NCI-H2107 (cell line): Measurements from ENCODE around the gene NOX5.

Experiments
- DNase-seq: peaks from one replicate; lab custom pipeline; 2025; lab: John Stamatoyannopoulos, UW

NOX5 gene

DNA sequence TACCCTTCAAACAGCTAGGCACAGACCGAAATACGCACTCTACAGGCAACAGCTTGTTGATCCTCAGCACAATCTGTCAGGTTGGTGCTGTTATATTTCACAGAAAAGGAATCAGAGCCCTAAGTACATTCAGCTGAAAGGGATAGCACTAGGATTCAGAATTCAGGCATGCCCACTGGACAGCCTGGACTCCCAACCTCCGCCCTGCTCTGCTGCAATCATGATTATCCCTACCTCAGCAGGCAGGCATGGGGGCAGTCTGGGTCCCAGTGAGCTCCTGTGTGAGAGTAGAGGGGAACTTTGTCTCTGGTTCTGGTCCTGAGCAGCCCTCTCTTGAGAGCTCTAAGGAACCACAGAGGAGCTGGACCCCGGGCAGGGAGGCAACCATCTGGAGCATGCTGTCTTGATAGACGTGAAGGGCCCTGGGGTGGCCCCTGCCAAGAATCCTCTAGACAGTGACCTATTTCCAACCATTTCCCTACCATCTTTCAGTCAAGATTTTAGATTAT lies 23.4 kb upstream of the NOX5 start:
- DNase-seq = no peak

- DNase-seq = no peak
Measured at GRCh38 chr15:68991723-68992122, 22.8 kb upstream of the NOX5 start.

DNA sequence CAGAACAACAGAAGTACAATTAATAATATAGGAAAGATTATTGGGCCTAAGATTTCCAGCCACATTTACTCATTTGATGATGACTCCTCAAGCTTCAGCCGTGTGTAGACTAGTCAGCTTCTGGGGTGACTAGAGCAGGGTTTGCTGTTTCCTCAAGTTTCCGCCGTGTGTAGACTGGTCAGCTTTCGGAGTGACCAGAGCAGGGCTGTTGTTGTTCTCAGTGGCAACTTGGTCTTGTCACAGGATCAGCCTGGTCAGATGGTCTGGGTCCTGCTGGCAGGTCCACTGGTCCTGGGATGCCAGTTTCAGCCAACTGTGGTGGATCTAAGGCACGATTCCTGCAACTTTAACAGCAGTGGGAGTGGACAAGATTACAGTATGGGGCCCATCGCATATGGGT lies 21.8 kb upstream of the NOX5 start:
- no peak for DNase-seq

DNA sequence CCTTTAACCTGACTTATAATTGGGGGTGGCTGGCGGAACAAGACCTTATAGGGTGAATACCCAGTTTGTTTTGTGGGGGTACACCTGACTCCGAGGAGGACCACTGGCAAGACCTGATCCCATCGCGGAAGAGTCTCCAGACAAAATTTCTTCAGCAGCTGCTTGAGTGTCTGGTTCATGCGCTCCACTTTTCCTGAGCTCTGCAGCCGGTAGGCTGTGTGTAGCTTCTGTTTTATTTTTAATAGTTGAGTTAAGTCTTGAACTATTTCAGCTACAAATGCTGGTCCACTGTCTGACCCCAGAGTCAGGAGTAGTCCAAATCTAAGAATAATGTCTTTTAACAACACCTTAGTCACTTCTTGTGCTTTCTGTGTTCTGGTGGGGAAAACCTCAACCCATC lies 21.2 kb upstream of the NOX5 start:
- no peak for DNase-seq

- DNase-seq = no peak
Measured at GRCh38 chr15:68994149-68994548, 20.3 kb upstream of the NOX5 start.

DNA sequence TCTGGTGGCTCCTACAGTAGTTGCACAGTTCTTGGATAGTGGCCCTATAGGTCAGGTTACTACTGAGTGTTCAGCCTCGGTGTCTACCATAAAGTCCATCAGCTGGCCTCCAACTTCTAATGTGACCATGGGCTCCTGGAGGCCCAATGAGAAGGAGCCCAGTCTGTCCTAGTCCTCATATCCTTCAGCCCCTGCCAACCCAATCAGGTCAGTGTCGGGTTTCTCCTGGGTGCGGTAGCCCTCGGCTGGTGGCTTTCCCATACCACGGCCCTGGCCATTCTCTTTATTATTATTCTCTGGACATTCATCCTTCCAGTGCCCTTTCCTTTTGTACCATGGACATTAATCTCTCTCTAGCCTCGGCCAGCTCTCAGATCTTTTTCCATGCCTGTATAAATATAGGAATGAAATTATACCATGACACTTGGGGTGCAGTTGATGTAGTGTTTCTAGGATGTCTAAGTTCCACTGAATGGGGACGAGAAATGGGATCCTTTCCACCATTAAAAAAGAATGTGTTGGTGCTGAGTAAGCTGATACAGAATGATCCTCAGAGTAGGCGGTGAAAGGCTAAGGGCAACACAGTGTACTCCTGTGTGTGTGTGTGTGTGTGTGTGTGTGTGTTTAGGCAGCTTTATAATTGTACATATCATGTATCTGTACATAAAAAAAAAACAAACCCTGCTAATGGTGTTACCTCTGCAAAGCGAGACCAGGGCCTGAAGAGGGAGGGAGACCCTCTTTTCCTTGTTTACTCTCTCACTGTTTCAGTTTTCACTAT lies 19.3 kb upstream of the NOX5 start:
- no peak for DNase-seq

DNA sequence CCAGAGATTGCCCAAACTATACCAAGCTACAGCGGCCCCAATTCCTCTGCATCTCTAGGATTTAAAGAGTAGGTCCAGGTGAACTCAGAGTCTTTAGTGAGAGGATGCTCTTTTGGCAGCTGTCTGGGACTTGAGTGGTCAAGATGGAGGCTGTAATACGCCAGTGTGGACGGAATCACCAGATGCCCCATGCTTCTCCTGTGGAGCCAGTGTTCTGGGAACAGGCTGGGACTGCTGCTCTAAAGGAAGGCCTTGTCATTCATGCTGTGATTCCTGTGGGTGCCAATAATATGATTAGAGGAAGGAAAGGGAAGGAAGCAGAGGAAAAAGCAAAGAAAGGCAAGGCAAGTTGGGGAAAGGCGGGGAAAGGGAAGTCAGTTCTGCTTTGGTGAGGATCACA lies 17.4 kb upstream of the NOX5 start:
- no peak for DNase-seq

DNA sequence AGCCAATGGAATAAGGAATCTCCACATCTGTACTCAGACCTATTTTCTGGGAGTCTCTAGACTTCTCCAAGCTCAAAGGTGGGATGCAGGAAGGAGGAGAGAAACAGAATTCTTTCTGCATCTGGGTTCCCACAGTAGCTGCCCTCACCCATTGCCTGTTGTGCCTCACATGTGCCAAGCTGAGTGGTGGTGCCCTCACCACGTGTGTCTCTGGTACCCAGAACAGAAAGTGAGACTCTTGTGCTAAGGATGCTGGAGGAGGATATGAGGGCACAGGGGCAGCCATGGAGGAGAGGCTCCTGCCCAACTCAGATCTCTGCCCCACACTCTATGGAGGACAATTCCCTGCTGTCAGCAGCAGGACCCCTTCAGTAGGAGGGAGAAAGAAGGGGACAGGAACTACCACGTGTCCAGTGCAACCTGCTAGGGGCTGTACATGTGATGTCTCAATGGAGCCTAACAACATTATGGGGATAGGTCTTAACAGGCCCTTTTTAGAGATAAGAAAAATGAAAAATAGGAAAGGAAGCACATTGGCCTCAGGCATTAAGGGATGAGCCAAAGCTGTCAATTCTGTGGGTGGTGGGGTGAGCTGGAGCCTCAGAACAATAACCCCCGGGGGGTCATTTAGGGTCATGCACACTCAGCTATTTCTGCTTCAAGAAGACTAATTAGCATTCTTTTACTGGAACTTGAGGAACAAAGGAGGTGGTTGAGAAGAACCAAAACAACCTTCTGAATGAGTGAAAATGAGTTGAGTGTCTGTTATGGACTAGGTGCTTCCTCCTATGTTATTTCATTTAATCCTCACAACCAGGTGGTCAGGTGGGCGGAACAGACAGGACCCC lies 16.3 kb upstream of the NOX5 start:
- DNase-seq = no peak

DNA sequence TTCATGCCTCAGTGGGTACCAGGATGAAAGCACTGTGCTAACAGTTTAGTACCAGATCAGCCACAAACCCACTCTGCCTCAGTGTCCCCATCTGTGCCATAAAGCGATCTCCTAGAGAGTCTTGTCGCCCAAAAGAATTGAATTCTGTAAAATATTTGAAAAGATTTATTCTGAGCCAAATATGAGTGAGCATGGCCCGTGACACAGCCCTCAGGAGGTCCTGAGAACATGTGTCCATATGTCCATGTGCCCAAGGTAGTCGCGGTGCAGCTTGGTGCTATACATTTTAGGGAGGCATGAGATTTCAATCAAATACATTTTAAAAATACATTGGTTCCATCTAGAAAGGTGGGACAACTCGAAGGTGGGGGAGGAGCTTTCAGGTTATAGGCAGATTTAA lies 15.4 kb upstream of the NOX5 start:
- DNase-seq = no peak

DNA sequence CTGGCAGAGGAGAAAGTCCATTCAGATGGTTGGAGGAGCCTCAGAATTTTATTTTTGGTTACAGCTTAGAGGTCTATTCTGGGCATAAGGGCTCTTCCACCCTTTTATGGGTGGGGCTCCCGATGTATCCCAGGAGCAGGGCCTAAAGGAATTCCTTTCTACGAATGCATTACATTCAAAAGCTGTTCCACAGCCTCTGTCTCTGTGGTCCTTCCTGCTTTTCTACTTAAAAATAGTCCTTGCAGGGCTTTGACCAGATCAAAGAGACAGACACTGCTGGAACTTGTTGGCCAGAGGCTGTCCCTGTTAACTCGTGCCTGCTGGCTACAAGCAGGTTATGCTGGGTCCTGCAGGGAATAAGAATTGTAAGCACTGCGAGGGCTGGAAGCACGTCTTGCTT lies 14.4 kb upstream of the NOX5 start:
- no peak for DNase-seq

DNA sequence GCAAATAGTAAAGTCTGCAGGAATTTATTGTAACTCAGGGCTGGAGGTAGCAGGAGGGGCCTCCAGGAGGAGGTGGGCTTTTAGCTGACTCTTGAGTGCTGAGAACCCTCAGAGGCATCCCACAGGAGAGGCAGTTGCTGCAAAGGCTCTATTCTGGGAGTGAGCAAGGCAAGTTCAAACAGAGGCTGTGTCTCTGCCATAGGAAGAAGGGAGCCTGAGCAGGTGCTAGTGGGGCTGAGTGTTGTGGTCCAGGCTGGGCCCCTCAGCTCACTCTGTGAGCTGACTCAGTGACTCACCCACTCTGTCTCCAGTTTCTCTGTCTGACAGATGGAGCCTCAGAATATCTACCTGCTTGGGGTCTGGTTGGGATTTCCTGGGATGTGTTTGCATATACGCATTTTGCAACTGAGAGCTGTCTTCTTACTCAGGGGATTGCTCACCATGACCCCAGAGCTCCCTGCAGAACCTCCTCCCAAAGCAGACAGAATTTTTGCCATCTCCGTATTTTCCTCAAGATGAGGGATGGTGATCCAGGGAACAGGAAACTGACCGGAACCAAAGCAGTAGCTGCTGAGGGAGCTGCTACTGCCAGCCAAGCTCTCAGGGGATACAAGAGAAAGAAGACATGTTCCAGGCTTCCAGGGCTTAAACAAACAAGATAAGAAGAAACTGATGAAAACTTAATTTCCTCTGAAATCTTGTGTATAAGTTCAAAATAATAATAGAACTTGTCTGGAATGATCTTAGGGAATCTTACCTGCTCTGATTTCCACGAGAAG lies 13.6 kb upstream of the NOX5 start:
- DNase-seq = no peak

GRCh38 chr15:69002783-69003182 lies 11.7 kb upstream of the NOX5 start:
- no peak for DNase-seq

GRCh38 chr15:69004011-69004410 lies 10.5 kb upstream of the NOX5 start:
- DNase-seq = no peak

DNA sequence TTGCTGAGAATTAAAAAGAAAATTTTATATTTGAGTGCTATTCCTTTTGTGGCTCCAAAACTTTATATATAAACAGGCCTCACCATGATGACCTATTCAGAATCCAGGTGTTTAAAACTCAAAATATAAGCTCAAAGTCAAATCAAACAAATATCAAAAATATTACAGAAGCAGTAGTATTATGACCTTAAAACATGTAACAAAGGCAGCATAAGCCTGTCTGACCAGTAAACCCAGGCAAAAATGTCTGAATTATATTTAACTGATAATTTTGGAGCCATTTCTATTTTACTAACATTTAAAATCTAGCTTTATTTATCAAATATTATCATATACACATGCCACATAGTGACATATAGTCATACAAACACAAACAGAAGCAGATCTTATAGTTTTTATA lies 6.4 kb upstream of the NOX5 start:
- no peak for DNase-seq

GRCh38 chr15:69009341-69009740 lies 5.2 kb upstream of the NOX5 start:
- DNase-seq = no peak

DNA sequence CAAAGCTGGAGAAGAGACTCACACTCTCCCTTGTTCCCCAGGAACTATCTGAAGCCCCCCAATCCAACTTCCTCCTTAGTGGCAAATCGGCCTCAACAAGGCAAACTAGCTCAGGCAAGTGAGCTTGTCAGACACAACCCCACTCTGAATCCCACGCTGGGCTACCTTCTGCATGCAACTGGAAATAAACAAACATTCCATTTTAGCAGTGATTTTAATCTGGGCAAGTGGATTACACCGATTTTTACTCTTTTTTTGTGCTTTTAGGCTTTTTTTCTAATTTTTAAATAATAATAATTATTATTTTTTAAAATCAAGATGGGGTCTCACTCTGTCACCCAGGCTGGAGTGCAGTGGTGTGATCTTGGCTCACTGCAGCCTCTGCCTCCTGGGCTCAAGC lies 2.9 kb upstream of the NOX5 start:
- DNase-seq = no peak

DNA sequence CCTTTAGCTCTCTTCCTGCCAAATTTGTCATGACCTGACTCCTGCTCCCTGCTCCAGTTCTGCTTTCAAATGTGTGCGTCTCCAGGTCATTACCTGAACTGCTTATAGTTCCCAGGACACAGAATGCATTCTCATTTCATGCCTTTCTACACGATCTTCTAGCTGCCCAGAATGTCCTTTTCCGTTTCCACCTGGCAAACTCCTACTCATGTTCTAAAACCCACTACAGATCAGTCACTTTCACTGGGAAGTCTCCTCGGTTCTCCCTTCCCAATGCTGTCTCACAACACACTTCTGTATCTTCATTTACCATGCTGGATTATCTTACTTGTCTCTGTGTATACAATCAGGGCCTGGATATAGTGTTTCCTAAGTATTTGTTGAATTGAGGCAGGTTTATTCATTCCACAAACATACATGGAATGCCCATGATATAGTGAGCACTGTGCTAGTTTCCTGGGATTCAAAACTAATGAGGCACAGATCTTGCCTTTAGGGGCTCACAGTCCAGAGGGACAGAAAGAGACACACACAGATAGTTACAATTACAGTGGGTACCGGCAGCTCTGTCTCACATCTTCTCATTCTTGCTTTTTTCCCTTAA lies 1.6 kb upstream of the NOX5 start:
- DNase-seq = no peak

- DNase-seq = no peak
Measured at GRCh38 chr15:69013726-69014406, 629 bp upstream of the NOX5 start.

DNA sequence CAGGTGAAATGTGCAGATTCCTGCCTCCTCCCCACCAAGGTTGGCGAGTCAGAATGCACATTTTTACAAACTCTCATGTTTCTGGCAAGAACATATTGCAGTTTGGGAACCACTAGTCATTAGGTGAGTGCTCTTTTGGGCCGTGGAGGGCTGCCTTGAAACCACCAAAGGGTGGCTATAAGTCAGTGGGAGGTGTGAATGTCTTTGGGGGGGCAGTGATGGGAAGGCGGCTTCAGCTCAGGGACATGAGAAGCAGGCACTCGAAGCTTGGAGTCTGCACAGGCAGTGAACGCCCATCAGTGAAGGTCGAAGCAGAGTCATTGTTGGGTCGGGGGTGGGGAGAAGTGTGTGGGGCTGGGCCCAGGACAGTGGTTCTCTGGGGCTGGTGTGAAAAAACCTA lies 1.1 kb downstream of the NOX5 start:
- DNase-seq = no peak

DNA sequence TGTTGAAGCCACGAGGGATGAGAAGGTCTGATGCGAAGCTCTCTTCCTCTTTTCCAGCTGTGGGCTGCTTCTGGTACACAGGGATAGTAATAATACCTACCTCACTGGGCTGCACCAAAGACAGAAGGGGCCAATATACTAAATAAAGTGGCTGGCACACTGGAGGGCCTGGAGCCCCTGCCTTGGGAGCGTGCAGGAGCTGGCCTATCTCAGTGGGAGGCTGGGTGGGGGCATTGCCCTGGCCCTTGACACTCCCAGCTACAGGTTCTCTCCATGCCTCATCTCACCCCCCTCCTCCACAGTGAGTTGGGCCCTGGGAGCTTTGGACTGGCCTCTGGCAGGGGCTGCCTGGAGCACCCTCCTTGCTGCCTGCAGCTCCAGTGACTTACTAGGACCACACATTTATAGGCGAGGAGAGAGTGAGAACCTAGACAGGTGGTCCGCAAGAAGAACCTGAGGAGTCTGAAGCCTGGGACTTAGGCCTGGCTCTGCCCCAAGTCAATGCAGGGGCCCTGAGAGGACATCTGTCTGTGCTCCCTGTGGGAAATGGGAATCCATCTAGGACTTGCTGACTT lies 1.6 kb downstream of the NOX5 start:
- no peak for DNase-seq

DNA sequence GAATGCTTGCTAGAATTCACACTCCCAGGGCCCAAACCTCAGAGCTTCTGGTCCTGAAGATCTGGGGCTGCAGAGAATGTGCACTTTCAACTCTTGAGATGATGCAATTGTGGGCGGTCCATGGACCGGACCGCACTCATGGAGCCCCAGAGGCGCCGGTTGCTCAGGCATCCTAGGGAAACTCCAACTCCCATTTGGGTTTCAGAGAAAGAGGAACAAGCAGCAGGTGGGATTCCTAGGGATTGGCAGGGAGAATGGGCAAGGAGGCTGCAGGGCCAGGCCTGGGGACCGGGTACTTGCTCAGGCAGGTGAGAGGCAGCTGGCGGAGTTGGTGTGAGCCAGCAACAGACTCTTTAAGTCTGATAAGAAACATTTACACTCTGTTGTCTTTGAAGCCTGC lies 3.5 kb downstream of the NOX5 start:
- DNase-seq = no peak
